ENCODE measurements around the gene ZNF385D.

Gene ZNF385D

GRCh38 chr3:21750831-21751391 is at the start of gene ZNF385D:
ZNF385D (minus strand) TSS chr3:21751210; CDS start chr3:21750916, 294 bp downstream.
- in situ Hi-C loops (cut with MboI; ENCODE audit: low sequenced_read_pairs): no loop called here

GRCh38 chr3:21798356-21799088 is 47.5 kb upstream of the ZNF385D start:
- in situ Hi-C loops (cut with MboI; ENCODE audit: low sequenced_read_pairs): no loop called here

GRCh38 chr3:21795921-21796320 is 44.9 kb upstream of the ZNF385D start:
- in situ Hi-C loops (cut with MboI; ENCODE audit: low sequenced_read_pairs): no loop called here

GRCh38 chr3:21795152-21795837 is 44.3 kb upstream of the ZNF385D start:
- in situ Hi-C loops (cut with MboI; ENCODE audit: low sequenced_read_pairs): no loop called here

GRCh38 chr3:21794291-21794690 is 43.3 kb upstream of the ZNF385D start:
- in situ Hi-C loops (cut with MboI; ENCODE audit: low sequenced_read_pairs): no loop called here

- in situ Hi-C loops (cut with MboI; ENCODE audit: low sequenced_read_pairs): no loop called here
Observed at GRCh38 chr3:21792176-21792575, 41.2 kb upstream of the ZNF385D start.

GRCh38 chr3:21791356-21791755 is 40.3 kb upstream of the ZNF385D start:
- in situ Hi-C loops (cut with MboI; ENCODE audit: low sequenced_read_pairs): no loop called here

- in situ Hi-C loops (cut with MboI; ENCODE audit: low sequenced_read_pairs): no loop called here
Observed at GRCh38 chr3:21790466-21790865, 39.5 kb upstream of the ZNF385D start.

- in situ Hi-C loops (cut with MboI; ENCODE audit: low sequenced_read_pairs): no loop called here
Observed at GRCh38 chr3:21789730-21790129, 38.7 kb upstream of the ZNF385D start.

GRCh38 chr3:21786438-21786797 is 35.4 kb upstream of the ZNF385D start:
- in situ Hi-C loops (cut with MboI; ENCODE audit: low sequenced_read_pairs): no loop called here

- in situ Hi-C loops (cut with MboI; ENCODE audit: low sequenced_read_pairs): no loop called here
Observed at GRCh38 chr3:21785765-21786437, 34.9 kb upstream of the ZNF385D start.

GRCh38 chr3:21783839-21784238 is 32.8 kb upstream of the ZNF385D start:
- in situ Hi-C loops (cut with MboI; ENCODE audit: low sequenced_read_pairs): no loop called here

GRCh38 chr3:21781355-21781754 is 30.3 kb upstream of the ZNF385D start:
- in situ Hi-C loops (cut with MboI; ENCODE audit: low sequenced_read_pairs): no loop called here

- in situ Hi-C loops (cut with MboI; ENCODE audit: low sequenced_read_pairs): no loop called here
Observed at GRCh38 chr3:21779909-21780308, 28.9 kb upstream of the ZNF385D start.

GRCh38 chr3:21778715-21779114 is 27.7 kb upstream of the ZNF385D start:
- in situ Hi-C loops (cut with MboI; ENCODE audit: low sequenced_read_pairs): no loop called here

GRCh38 chr3:21777821-21778220 is 26.8 kb upstream of the ZNF385D start:
- in situ Hi-C loops (cut with MboI; ENCODE audit: low sequenced_read_pairs): no loop called here

GRCh38 chr3:21766002-21766401 is 15.0 kb upstream of the ZNF385D start:
- in situ Hi-C loops (cut with MboI; ENCODE audit: low sequenced_read_pairs): no loop called here

GRCh38 chr3:21755896-21756295 is 4.9 kb upstream of the ZNF385D start:
- in situ Hi-C loops (cut with MboI; ENCODE audit: low sequenced_read_pairs): no loop called here

- in situ Hi-C loops (cut with MboI; ENCODE audit: low sequenced_read_pairs): no loop called here
Observed at GRCh38 chr3:21754839-21755238, 3.8 kb upstream of the ZNF385D start.

- in situ Hi-C loops (cut with MboI; ENCODE audit: low sequenced_read_pairs): no loop called here
Observed at GRCh38 chr3:21752749-21753347, 1.8 kb upstream of the ZNF385D start.

GRCh38 chr3:21751886-21752285 is 876 bp upstream of the ZNF385D start:
- in situ Hi-C loops (cut with MboI; ENCODE audit: low sequenced_read_pairs): no loop called here

Measured in HL-60/S4 (cell line).